ENCODE data around the gene MACROD1. TPM values are rescaled to one million over a fixed set of nuclear protein-coding genes. Genes with fewer than 3 reads are reported as not detected.

Gene MACROD1
- total RNA-seq, 1 donor from 2014 or later, result 22.9 TPM

GRCh38 chr11:64009710-64010109 lies 156.2 kb downstream of the MACROD1 start:
- no peak for ATAC-seq

GRCh38 chr11:64008914-64009633 lies 156.8 kb downstream of the MACROD1 start:
- no peak for ATAC-seq

- no peak for ATAC-seq
Observed at GRCh38 chr11:64008283-64008913, 157.5 kb downstream of the MACROD1 start.

- peak; percentile 53 for ATAC-seq
Observed at GRCh38 chr11:64007629-64008282, 158.2 kb downstream of the MACROD1 start.

GRCh38 chr11:64007160-64007628 lies 158.7 kb downstream of the MACROD1 start:
- ATAC-seq, result no peak

- no peak for ATAC-seq
Observed at GRCh38 chr11:64006398-64006797, 159.5 kb downstream of the MACROD1 start.

GRCh38 chr11:64005691-64006090 lies 160.2 kb downstream of the MACROD1 start:
- no peak for ATAC-seq

- no peak for ATAC-seq
Observed at GRCh38 chr11:64004590-64004984, 161.3 kb downstream of the MACROD1 start.

- ATAC-seq, result no peak
Observed at GRCh38 chr11:64003807-64004589, 161.9 kb downstream of the MACROD1 start.

GRCh38 chr11:64001484-64002420 lies 164.2 kb downstream of the MACROD1 start:
- ATAC-seq, result no peak

GRCh38 chr11:64000740-64001483 lies 165.0 kb downstream of the MACROD1 start:
- no peak for ATAC-seq

GRCh38 chr11:64000026-64000739 lies 165.7 kb downstream of the MACROD1 start:
- ATAC-seq, result peak; percentile 65

GRCh38 chr11:63999349-64000025 lies 166.4 kb downstream of the MACROD1 start:
- ATAC-seq, result peak; percentile 87

- ATAC-seq, result peak; percentile 70
Observed at GRCh38 chr11:63998558-63999348, 167.2 kb downstream of the MACROD1 start.

- ATAC-seq, result no peak
Observed at GRCh38 chr11:63997801-63998337, 168.0 kb downstream of the MACROD1 start.

- no peak for ATAC-seq
Observed at GRCh38 chr11:63997104-63997700, 168.7 kb downstream of the MACROD1 start.

GRCh38 chr11:63996512-63996911 lies 169.4 kb downstream of the MACROD1 start:
- ATAC-seq, result no peak

- ATAC-seq, result no peak
Observed at GRCh38 chr11:63993993-63994392, 171.9 kb downstream of the MACROD1 start.

Measured in esophagus mucosa (tissue), 1 donor.